Measurements from ENCODE around the gene SRL.

The SRL gene

GRCh38 chr16:4208341-4208751, 33.5 kb downstream of the SRL start:
- Histone ChIP-seq H3K4me3 (ENCODE audit: low read depth, low read length) (no peak overlapping the region), H3K27me3 (no peaks in the 10 kb centered on the region), H3K9me3 (no peaks in the 10 kb centered on the region), H3K4me1 (no peaks in the 10 kb centered on the region), H3K36me3 (no peaks in the 10 kb centered on the region)
- no peak for DNase-seq
- TF ChIP-seq CTCF (IDR thresholded peaks at IDR 0.05; ENCODE audit: low read depth, low read length), result no peak

- H3K4me1 ChIP-seq, result no peaks in the 10 kb centered on the region
- DNase-seq, result no peak
- no peak for TF ChIP-seq CTCF (IDR thresholded peaks at IDR 0.05; ENCODE audit: low read depth, low read length)
- H3K27me3 ChIP-seq, result no peaks in the 10 kb centered on the region
- no peaks in the 10 kb centered on the region for H3K36me3 ChIP-seq
- no peak overlapping the region for H3K4me3 ChIP-seq (ENCODE audit: low read depth, low read length)
- H3K9me3 ChIP-seq, result no peaks in the 10 kb centered on the region
Observed at GRCh38 chr16:4207683-4208340, 34.1 kb downstream of the SRL start.

- no peak for TF ChIP-seq CTCF (IDR thresholded peaks at IDR 0.05; ENCODE audit: low read depth, low read length)
- H3K9me3 ChIP-seq, result no peaks in the 10 kb centered on the region
- H3K4me3 ChIP-seq (ENCODE audit: low read depth, low read length), result no peak overlapping the region
- H3K27me3 ChIP-seq, result no peaks in the 10 kb centered on the region
- DNase-seq, result no peak
- no peaks in the 10 kb centered on the region for H3K4me1 ChIP-seq
- H3K36me3 ChIP-seq, result no peaks in the 10 kb centered on the region
Observed at GRCh38 chr16:4207229-4207628, 34.7 kb downstream of the SRL start.

- Histone ChIP-seq H3K4me3 (ENCODE audit: low read depth, low read length) (no peak overlapping the region), H3K9me3 (no peaks in the 10 kb centered on the region), H3K27me3 (no peaks in the 10 kb centered on the region), H3K36me3 (no peaks in the 10 kb centered on the region), H3K4me1 (no peaks in the 10 kb centered on the region)
- TF ChIP-seq CTCF (IDR thresholded peaks at IDR 0.05; ENCODE audit: low read depth, low read length), result no peak
- DNase-seq, result no peak
Observed at GRCh38 chr16:4206680-4207079, 35.2 kb downstream of the SRL start.

- no peak for DNase-seq
- H3K4me3 ChIP-seq (ENCODE audit: low read depth, low read length), result no peak overlapping the region
- H3K9me3 ChIP-seq, result no peaks in the 10 kb centered on the region
- no peaks in the 10 kb centered on the region for H3K36me3 ChIP-seq
- no peak for TF ChIP-seq CTCF (IDR thresholded peaks at IDR 0.05; ENCODE audit: low read depth, low read length)
- no peaks in the 10 kb centered on the region for H3K27me3 ChIP-seq
- no peaks in the 10 kb centered on the region for H3K4me1 ChIP-seq
Observed at GRCh38 chr16:4205971-4206370, 35.9 kb downstream of the SRL start.

GRCh38 chr16:4204521-4204920, 37.4 kb downstream of the SRL start:
- Histone ChIP-seq H3K27me3 (no peaks in the 10 kb centered on the region), H3K9me3 (no peaks in the 10 kb centered on the region), H3K4me3 (ENCODE audit: low read depth, low read length) (no peak overlapping the region), H3K36me3 (no peaks in the 10 kb centered on the region), H3K4me1 (peaks cover 6% of the 10 kb centered on the region)
- no peak for DNase-seq
- no peak for TF ChIP-seq CTCF (IDR thresholded peaks at IDR 0.05; ENCODE audit: low read depth, low read length)

Measured in BE2C (cell line).